Measurements from ENCODE around the gene FIZ1. TPM values are rescaled to one million over a fixed set of nuclear protein-coding genes. Genes with fewer than 3 reads are reported as not detected.

FIZ1 gene
- total RNA-seq, 2 experiments from 2014 or later = 13.8 to 13.9 TPM

GRCh38 chr19:55633861-55634260, 34.5 kb upstream of the FIZ1 start:
- Mint-ChIP-seq H3K4me3 (peak overlapping the region; percentile 99), H3K27ac (peak overlapping the region; percentile 99)
- CTCF ChIA-PET = interaction anchor here (0.9 to 3.8 kb wide), 19 partner anchors 9 to 439 kb away, joined by 3 to 36 read pairs (median 16); partner anchors contain the start of genes CCDC106, KMT5C, U2AF2 and ZNF579

DNA sequence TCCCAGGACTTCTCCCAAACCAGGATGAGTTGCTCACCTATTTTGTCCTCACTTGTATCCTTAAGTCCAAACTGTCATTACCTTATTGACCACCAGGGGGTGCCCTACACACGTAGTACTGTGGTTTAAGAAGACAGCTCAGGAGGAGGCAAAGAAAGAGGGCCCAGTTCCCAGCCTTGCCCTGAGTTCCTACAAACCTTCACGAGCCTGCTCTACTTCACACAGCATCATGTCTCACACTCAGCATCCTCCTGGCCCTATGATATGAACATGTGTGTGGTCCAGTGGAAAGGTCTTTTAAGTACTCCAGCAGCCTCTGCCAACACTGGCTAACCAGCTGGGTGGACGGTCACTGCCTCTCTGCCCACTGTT, 33.1 kb upstream of the FIZ1 start:
- H3K27me3 Mint-ChIP-seq = no peaks in the 10 kb centered on the region
- no peaks in the 10 kb centered on the region for H3K9me3 Mint-ChIP-seq
- peaks cover 5% of the 10 kb centered on the region for H3K36me3 Mint-ChIP-seq
- intact Hi-C loops (cut with micrococcal nuclease) = loop anchor here (1.0 to 5.0 kb wide), 3 partner anchors 8 to 165 kb away; partner anchors contain the start of gene ZNF784
- H3K4me3 Mint-ChIP-seq = no peak overlapping the region
- POLR2A ChIA-PET = interaction anchor here (0.6 to 2.1 kb wide), 6 partner anchors 10 to 373 kb away, joined by 3 to 6 read pairs (median 4); partner anchors contain the start of genes FIZ1, PPP6R1, UBE2S and ZNF581
- H3K4me1 Mint-ChIP-seq (ENCODE audit: low read depth) = peaks cover 39% of the 10 kb centered on the region
- no peak overlapping the region for H3K27ac Mint-ChIP-seq
- peak; percentile 88 for DNase-seq
- CTCF ChIA-PET = interaction anchor here (0.7 to 3.8 kb wide), 45 partner anchors 8 to 701 kb away, joined by 3 to 36 read pairs (median 5); partner anchors contain the start of genes CCDC106, FIZ1, ISOC2 and PPP1R12C

More at GRCh38 chr19:55633861-55634260, 34.5 kb upstream of the FIZ1 start:
- no peak for DNase-seq
- POLR2A ChIA-PET = interaction anchor here (0.8 to 2.1 kb wide), 5 partner anchors 9 to 507 kb away, joined by 3 to 6 read pairs (median 4); partner anchors contain the start of genes FIZ1, ZNF581 and ZNF784
- Mint-ChIP-seq H3K4me1 (ENCODE audit: low read depth) (peaks cover 49% of the 10 kb centered on the region), H3K36me3 (peaks cover 9% of the 10 kb centered on the region), H3K27me3 (no peaks in the 10 kb centered on the region), H3K9me3 (no peaks in the 10 kb centered on the region)
- intact Hi-C loops (cut with micrococcal nuclease) = loop anchor here (2.0 to 5.0 kb wide), 2 partner anchors 41 to 167 kb away; partner anchors contain the start of gene EPN1

- no peaks in the 10 kb centered on the region for H3K9me3 Mint-ChIP-seq
- peaks cover 28% of the 10 kb centered on the region for H3K4me1 Mint-ChIP-seq (ENCODE audit: low read depth)
- H3K4me3 Mint-ChIP-seq = peak overlapping the region; percentile 42
- H3K36me3 Mint-ChIP-seq = no peaks in the 10 kb centered on the region
- peak; percentile 76 for DNase-seq
- no peaks in the 10 kb centered on the region for H3K27me3 Mint-ChIP-seq
- POLR2A ChIA-PET = interaction anchor here (1.0 to 2.0 kb wide), 5 partner anchors 9 to 371 kb away, joined by 3 to 5 read pairs (median 4); partner anchors contain the start of genes FIZ1, ZNF580 and ZNF865
- intact Hi-C loops (cut with micrococcal nuclease) = loop anchor here (1.0 kb wide), 1 partner anchor 28 kb away; no protein-coding TSS in a partner anchor
- CTCF ChIA-PET = interaction anchor here (1.0 to 3.3 kb wide), 10 partner anchors 12 to 538 kb away, joined by 3 to 26 read pairs (median 6); partner anchors contain the start of gene ZNF865
- peak overlapping the region; percentile 71 for H3K27ac Mint-ChIP-seq
Observed at GRCh38 chr19:55626350-55626749, 27.0 kb upstream of the FIZ1 start.

DNA sequence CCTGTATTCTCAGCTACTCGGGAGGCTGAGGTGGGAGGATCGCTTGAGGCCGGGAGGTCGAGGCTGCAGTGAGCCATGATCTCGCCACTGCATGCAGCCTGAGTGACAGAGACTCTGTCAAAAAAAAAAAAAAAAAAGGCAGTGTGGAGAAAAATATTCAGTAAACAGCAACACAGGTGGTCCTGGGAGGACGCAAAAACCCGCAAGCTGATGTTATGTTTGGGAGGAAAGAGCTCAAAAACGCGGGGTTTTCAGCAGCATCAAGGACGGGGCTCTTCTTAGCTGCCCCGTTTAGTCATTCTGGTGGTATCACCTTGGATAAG, 25.6 kb upstream of the FIZ1 start:
- peaks cover 41% of the 10 kb centered on the region for H3K4me1 Mint-ChIP-seq (ENCODE audit: low read depth)
- ChIA-PET POLR2A (interaction anchor here (0.6 to 2.4 kb wide), 7 partner anchors 8 to 148 kb away, joined by 3 to 20 read pairs (median 5); partner anchors contain the start of genes FIZ1, U2AF2, ZNF524 and ZNF628), CTCF (interaction anchor here (0.6 to 3.3 kb wide), 13 partner anchors 8 to 366 kb away, joined by 3 to 26 read pairs (median 6); partner anchors contain the start of genes KMT5C, PPP6R1, ZNF581 and ZNF865)

GRCh38 chr19:55624109-55625003, 25.0 kb upstream of the FIZ1 start, which contains the start of gene ZNF784:
Gene ZNF784 (minus strand): TSS chr19:55624566. CDS start chr19:55624561, 5 bp downstream.
- Mint-ChIP-seq H3K27me3 (no peaks in the 10 kb centered on the region), H3K9me3 (no peaks in the 10 kb centered on the region), H3K36me3 (peaks cover 6% of the 10 kb centered on the region), H3K4me3 (peak within 1 kb of the TSS; percentile 83), H3K4me1 (ENCODE audit: low read depth) (peaks cover 46% of the 10 kb centered on the region), H3K27ac (peak within 1 kb of the TSS; percentile 94)
- CTCF ChIA-PET = interaction anchor here (0.6 to 3.3 kb wide), 13 partner anchors 9 to 381 kb away, joined by 3 to 26 read pairs (median 4); partner anchors contain the start of genes KMT5C, PPP6R1, ZNF581 and ZNF865
- DNase-seq = peak; percentile 94
- intact Hi-C loops (cut with micrococcal nuclease) = loop anchor here (1.0 kb wide), 4 partner anchors 8 to 44 kb away; partner anchors contain the start of genes FIZ1, ZNF579 and ZNF865
- POLR2A ChIA-PET = interaction anchor here (0.9 to 2.4 kb wide), 6 partner anchors 9 to 148 kb away, joined by 4 to 20 read pairs (median 6); partner anchors contain the start of genes FIZ1, U2AF2, ZNF524 and ZNF628

More for the DNA sequence above, 25.6 kb upstream of the FIZ1 start:
- H3K27ac Mint-ChIP-seq = peak overlapping the region; percentile 94
- peaks cover 6% of the 10 kb centered on the region for H3K36me3 Mint-ChIP-seq
- no peaks in the 10 kb centered on the region for H3K9me3 Mint-ChIP-seq
- DNase-seq = no peak
- intact Hi-C loops (cut with micrococcal nuclease) = no loop called here
- no peaks in the 10 kb centered on the region for H3K27me3 Mint-ChIP-seq
- H3K4me3 Mint-ChIP-seq = peak overlapping the region; percentile 83

- Mint-ChIP-seq H3K4me3 (no peak overlapping the region), H3K27me3 (no peaks in the 10 kb centered on the region), H3K4me1 (ENCODE audit: low read depth) (peaks cover 47% of the 10 kb centered on the region), H3K27ac (no peak overlapping the region), H3K9me3 (no peaks in the 10 kb centered on the region), H3K36me3 (peaks cover 6% of the 10 kb centered on the region)
- intact Hi-C loops (cut with micrococcal nuclease) = no loop called here
- ChIA-PET CTCF (interaction anchor here (1.3 to 2.5 kb wide), 4 partner anchors 9 to 120 kb away, joined by 3 to 18 read pairs (median 10); partner anchors contain the start of gene ZNF865), POLR2A (interaction anchor here (1.9 to 2.4 kb wide), 2 partner anchors 24 to 31 kb away, joined by 6 to 20 read pairs; partner anchors contain the start of genes FIZ1, U2AF2 and ZNF524)
- DNase-seq = no peak
Observed at GRCh38 chr19:55623561-55623960, 24.2 kb upstream of the FIZ1 start.

DNA sequence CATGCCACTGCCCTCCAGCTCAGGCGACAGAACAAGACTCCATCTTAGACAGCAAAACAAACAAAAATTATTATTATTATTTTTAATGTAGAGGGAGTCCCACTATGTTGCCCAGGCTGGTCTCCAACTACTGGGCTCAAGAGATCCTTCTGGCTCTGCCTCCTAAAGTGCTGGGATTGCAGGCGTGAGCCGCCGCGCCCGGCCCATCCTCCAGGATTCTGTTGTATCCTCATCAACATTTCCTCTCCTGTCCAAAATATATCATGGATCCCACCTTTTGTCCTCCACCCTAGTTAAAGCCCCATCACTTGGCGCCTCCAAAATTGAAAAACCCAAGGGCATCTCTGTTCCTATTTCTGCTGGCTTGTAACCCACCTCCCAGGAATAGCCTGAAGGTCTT, 23.8 kb upstream of the FIZ1 start:
- Mint-ChIP-seq H3K4me3 (no peak overlapping the region), H3K36me3 (peaks cover 6% of the 10 kb centered on the region), H3K4me1 (ENCODE audit: low read depth) (peaks cover 47% of the 10 kb centered on the region), H3K27me3 (no peaks in the 10 kb centered on the region), H3K27ac (no peak overlapping the region), H3K9me3 (no peaks in the 10 kb centered on the region)
- intact Hi-C loops (cut with micrococcal nuclease) = no loop called here
- CTCF ChIA-PET = interaction anchor here (0.7 to 2.5 kb wide), 5 partner anchors 9 to 119 kb away, joined by 3 to 18 read pairs (median 9); partner anchors contain the start of gene ZNF865
- DNase-seq = no peak
- POLR2A ChIA-PET = no interaction called here

DNA sequence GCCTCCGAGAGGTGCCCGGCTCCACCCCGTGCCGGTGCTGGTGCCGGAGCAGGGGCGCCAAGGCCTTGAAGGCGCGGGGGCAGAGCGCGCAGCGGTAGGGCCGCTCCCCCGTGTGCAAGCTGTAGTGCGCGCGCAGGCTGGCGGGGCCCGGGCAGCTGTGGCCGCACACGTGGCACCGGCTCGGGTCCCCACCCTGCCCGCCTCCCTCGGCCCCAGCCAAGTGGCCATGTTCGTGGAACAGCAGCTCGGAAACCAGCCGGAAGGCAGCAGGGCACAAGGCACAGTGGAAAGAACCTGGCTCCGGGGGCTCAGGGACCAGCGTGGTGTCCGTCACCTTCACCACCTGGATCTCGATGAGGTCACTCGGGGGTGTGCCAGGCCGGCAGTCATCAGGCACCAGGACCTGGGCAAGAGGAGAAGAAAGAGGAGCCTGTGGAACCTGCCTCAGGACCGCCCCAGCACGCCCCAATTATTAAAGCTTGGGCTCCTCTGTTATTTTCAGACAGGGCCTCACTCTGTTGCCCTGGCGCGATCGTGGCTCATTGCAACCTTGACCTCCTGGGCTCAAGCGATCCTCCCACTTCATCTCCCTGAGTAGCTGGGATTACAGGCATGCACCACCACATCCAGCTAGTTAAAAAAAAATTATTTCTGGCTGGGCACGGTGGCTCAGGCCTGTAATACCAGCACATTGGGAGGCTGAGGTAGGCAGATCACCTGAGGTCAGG, 23.1 kb upstream of the FIZ1 start:
- Mint-ChIP-seq H3K9me3 (no peaks in the 10 kb centered on the region), H3K27ac (no peak overlapping the region), H3K27me3 (no peaks in the 10 kb centered on the region), H3K36me3 (peaks cover 9% of the 10 kb centered on the region), H3K4me1 (ENCODE audit: low read depth) (peaks cover 47% of the 10 kb centered on the region), H3K4me3 (no peak overlapping the region)
- intact Hi-C loops (cut with micrococcal nuclease) = no loop called here
- DNase-seq = no peak
- ChIA-PET POLR2A (no interaction called here), CTCF (interaction anchor here (0.7 to 2.5 kb wide), 3 partner anchors 10 to 119 kb away, joined by 3 to 18 read pairs (median 4); partner anchors contain the start of gene ZNF865)

- DNase-seq = no peak
- POLR2A ChIA-PET = no interaction called here
- Mint-ChIP-seq H3K4me3 (no peak overlapping the region), H3K36me3 (peaks cover 14% of the 10 kb centered on the region), H3K27me3 (no peaks in the 10 kb centered on the region), H3K9me3 (no peaks in the 10 kb centered on the region), H3K27ac (no peak overlapping the region), H3K4me1 (ENCODE audit: low read depth) (peaks cover 41% of the 10 kb centered on the region)
- intact Hi-C loops (cut with micrococcal nuclease) = no loop called here
- CTCF ChIA-PET = interaction anchor here (1.9 to 2.1 kb wide), 2 partner anchors 16 to 118 kb away, joined by 4 to 16 read pairs; partner anchors contain the start of gene ZNF865
Observed at GRCh38 chr19:55621673-55622231, 22.4 kb upstream of the FIZ1 start.

GRCh38 chr19:55621205-55621672, 21.9 kb upstream of the FIZ1 start:
- intact Hi-C loops (cut with micrococcal nuclease) = no loop called here
- peaks cover 36% of the 10 kb centered on the region for H3K4me1 Mint-ChIP-seq (ENCODE audit: low read depth)
- POLR2A ChIA-PET = interaction anchor here (0.9 kb wide), 1 partner anchor 22 kb away, joined by 3 read pairs; the partner anchor contains the start of gene FIZ1
- no peak overlapping the region for H3K4me3 Mint-ChIP-seq
- H3K27me3 Mint-ChIP-seq = no peaks in the 10 kb centered on the region
- H3K27ac Mint-ChIP-seq = no peak overlapping the region
- no peaks in the 10 kb centered on the region for H3K9me3 Mint-ChIP-seq
- DNase-seq = no peak
- peaks cover 15% of the 10 kb centered on the region for H3K36me3 Mint-ChIP-seq
- CTCF ChIA-PET = interaction anchor here (1.0 to 2.1 kb wide), 3 partner anchors 11 to 118 kb away, joined by 3 to 16 read pairs (median 4); partner anchors contain the start of gene ZNF865

Data from activated CD4-positive, alpha-beta memory T cell treated with anti-CD3 and anti-CD28 coated beads for 36 hours (primary cell).